PC-9 (cell line): ENCODE results near the gene BBS9. TPM values are rescaled to one million over a fixed set of nuclear protein-coding genes. Genes with fewer than 3 reads are reported as not detected.

Experiments
- BruUV-seq: library from RNA; stranded (reverse); fragments of 400-500 nt; replicated peaks from 2 replicates; lab custom pipeline; 2021; lab: Mats Ljungman, UMichigan
- CTCF ChIA-PET: fragments of 300-600 bp; sonication (Branson Sonifier 250); formaldehyde crosslinking; loops from one replicate; lab custom pipeline; 2022; ENCODE audit warnings: antibody characterized with exemption; lab: Charles Lee
- POLR2A ChIA-PET: fragments of 300-600 bp; sonication (Branson Sonifier 250); formaldehyde crosslinking; loops from one replicate; lab custom pipeline; 2022; ENCODE audit warnings: antibody characterized with exemption; ENCODE audit not compliant: unreplicated experiment; lab: Charles Lee
- DNase-seq, 2 experiments: peaks; one replicate each; pipeline versions ENCODE4 v3.0.0 to v3.0.0-alpha.2; 2015 to 2022; ENCODE audit warnings: mixed read lengths in 1 of 2
- H2AFZ ChIP-seq: fragments of 200-600 bp; sonication (generic); 2 replicates; pipeline ENCODE4 v1.8.1; 2017; ENCODE audit warnings: antibody characterized with exemption
- H3F3A ChIP-seq: fragments of 200-600 bp; sonication (generic); 2 replicates; pipeline ENCODE4 v1.8.1; 2017; ENCODE audit warnings: antibody characterized with exemption, mild to moderate bottlenecking, low read depth; ENCODE audit not compliant: insufficient read depth
- H3K27ac ChIP-seq: fragments of 200-600 bp; sonication (generic); 2 replicates; pipeline ENCODE4 v1.6.1; 2016; ENCODE audit warnings: mixed run types
- H3K27me3 ChIP-seq: fragments of 200-600 bp; sonication (generic); 2 replicates; pipeline ENCODE4 v1.6.1; 2016; ENCODE audit warnings: low read depth, mixed run types; ENCODE audit not compliant: insufficient read depth
- H3K36me3 ChIP-seq: fragments of 200-600 bp; sonication (generic); 2 replicates; pipeline ENCODE4 v1.6.1; 2016; ENCODE audit warnings: low read depth, mixed run types
- H3K4me1 ChIP-seq: fragments of 200-600 bp; sonication (generic); replicated peaks from 2 replicates; pipeline ENCODE4 v1.6.1; 2016; ENCODE audit warnings: mixed run types; ENCODE audit not compliant: insufficient read depth
- H3K4me2 ChIP-seq: fragments of 200-600 bp; sonication (generic); 2 replicates; pipeline ENCODE4 v1.6.1; 2017; ENCODE audit warnings: mixed run types
- H3K4me3 ChIP-seq: fragments of 200-600 bp; sonication (generic); 2 replicates; pipeline ENCODE4 v1.6.1; 2016; ENCODE audit warnings: mixed run types
- H3K79me2 ChIP-seq: fragments of 200-600 bp; sonication (generic); 2 replicates; pipeline ENCODE4 v1.6.1; 2017; ENCODE audit warnings: low read depth, mixed run types
- H3K9me2 ChIP-seq: fragments of 200-600 bp; sonication (generic); 2 replicates; pipeline ENCODE4 v1.8.1; 2017; ENCODE audit warnings: mild to moderate bottlenecking; ENCODE audit not compliant: insufficient read depth
- H3K9me3 ChIP-seq: fragments of 200-600 bp; sonication (generic); 2 replicates; pipeline ENCODE4 v1.8.1; 2016; ENCODE audit warnings: low read depth; ENCODE audit not compliant: insufficient read depth
- H4K20me1 ChIP-seq: fragments of 200-600 bp; sonication (generic); 2 replicates; pipeline ENCODE4 v1.8.1; 2017; ENCODE audit not compliant: insufficient read depth
- EZH2 ChIP-seq: fragments of 200-600 bp; sonication (generic); IDR thresholded peaks from 2 replicates; pipeline ENCODE4 v1.8.0; 2017; ENCODE audit warnings: antibody characterized with exemption, low read depth
- intact Hi-C: fragments of 100-400 bp; cut with micrococcal nuclease; formaldehyde crosslinking; loops from one replicate; pipeline ENCODE4 v1.10.0; 2022; ENCODE audit not compliant: unreplicated experiment
- total RNA-seq: library from RNA; stranded (reverse); gene quantifications from 2 replicates; pipeline ENCODE4 v1.2.3, GENCODE V29; 2021
- TF ChIP-seq, protein P1 (sequence below): fragments of 200-600 bp; sonication (generic); conservative IDR thresholded peaks from 2 replicates; pipeline ENCODE4 v1.6.1; 2017; ENCODE audit warnings: mixed run types, antibody characterized with exemption, mild to moderate bottlenecking, moderate library complexity

The BBS9 gene
- total RNA-seq, 1 experiment from 2014 or later, result 12.4 TPM

DNA sequence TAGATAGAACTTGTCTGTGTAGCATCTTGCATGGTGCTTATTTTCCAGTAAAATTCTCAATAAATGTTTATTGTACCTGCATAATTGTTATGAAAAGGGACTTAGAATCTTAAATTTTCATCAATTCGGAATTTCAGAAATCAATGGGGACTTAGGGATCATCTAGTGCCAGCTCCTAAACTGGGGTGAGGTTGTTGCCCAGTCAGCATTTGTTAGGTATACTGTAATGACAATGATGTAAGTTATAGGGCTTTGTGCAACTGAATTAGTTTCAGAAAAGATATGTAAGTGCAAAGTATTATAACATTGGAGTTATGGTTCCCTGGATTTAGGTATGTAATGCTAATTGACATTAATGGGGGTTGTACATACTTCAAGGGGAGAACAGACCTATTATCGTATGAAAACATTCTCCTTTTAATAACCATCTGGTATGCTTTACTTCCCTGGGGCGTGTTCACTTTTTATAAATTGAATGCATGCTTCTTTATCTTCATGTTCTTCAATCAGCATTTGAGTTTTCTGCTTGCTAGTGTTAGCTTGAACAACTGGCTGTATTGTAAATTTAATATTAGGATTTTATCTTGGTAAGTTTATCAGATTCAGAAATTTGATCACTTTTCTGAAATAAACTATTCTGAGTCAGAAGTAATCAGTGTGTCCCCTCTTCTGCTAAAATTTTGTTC is 270.3 kb downstream of the BBS9 start:
- no peaks in the 10 kb centered on the region for H3F3A ChIP-seq
- H3K9me2 ChIP-seq, result no peaks in the 10 kb centered on the region
- H3K79me2 ChIP-seq, result no peaks in the 10 kb centered on the region
- no peaks in the 10 kb centered on the region for H3K4me1 ChIP-seq
- H3K27me3 ChIP-seq, result no peaks in the 10 kb centered on the region
- BruUV-seq, result no TSS peak
- no peaks in the 10 kb centered on the region for H3K36me3 ChIP-seq
- no peak overlapping the region for H3K4me2 ChIP-seq
- TF ChIP-seq, protein P1, sequence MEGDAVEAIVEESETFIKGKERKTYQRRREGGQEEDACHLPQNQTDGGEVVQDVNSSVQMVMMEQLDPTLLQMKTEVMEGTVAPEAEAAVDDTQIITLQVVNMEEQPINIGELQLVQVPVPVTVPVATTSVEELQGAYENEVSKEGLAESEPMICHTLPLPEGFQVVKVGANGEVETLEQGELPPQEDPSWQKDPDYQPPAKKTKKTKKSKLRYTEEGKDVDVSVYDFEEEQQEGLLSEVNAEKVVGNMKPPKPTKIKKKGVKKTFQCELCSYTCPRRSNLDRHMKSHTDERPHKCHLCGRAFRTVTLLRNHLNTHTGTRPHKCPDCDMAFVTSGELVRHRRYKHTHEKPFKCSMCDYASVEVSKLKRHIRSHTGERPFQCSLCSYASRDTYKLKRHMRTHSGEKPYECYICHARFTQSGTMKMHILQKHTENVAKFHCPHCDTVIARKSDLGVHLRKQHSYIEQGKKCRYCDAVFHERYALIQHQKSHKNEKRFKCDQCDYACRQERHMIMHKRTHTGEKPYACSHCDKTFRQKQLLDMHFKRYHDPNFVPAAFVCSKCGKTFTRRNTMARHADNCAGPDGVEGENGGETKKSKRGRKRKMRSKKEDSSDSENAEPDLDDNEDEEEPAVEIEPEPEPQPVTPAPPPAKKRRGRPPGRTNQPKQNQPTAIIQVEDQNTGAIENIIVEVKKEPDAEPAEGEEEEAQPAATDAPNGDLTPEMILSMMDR, result no peak
- no peak for TF ChIP-seq EZH2
- H3K27ac ChIP-seq, result no peak overlapping the region
- no peak overlapping the region for H3K4me3 ChIP-seq
- ChIA-PET POLR2A (no interaction called here), CTCF (no interaction called here)
- H2AFZ ChIP-seq, result no peak overlapping the region
- intact Hi-C loops, result no loop called here
- DNase-seq, result no peak
- H4K20me1 ChIP-seq, result no peaks in the 10 kb centered on the region
- H3K9me3 ChIP-seq, result no peaks in the 10 kb centered on the region

- CTCF ChIA-PET, result no interaction called here
- intact Hi-C loops, result no loop called here
- DNase-seq, result no peak
- Histone ChIP-seq H3K36me3 (no peaks in the 10 kb centered on the region), H3K27ac (no peak overlapping the region), H2AFZ (no peak overlapping the region), H3K4me2 (no peak overlapping the region), H3F3A (no peaks in the 10 kb centered on the region), H3K9me3 (no peaks in the 10 kb centered on the region), H3K79me2 (no peaks in the 10 kb centered on the region), H3K27me3 (no peaks in the 10 kb centered on the region), H4K20me1 (no peaks in the 10 kb centered on the region), H3K9me2 (no peaks in the 10 kb centered on the region), H3K4me1 (no peaks in the 10 kb centered on the region), H3K4me3 (no peak overlapping the region)
- TF ChIP-seq, protein P1, result no peak
- TF ChIP-seq EZH2, result no peak
- POLR2A ChIA-PET, result no interaction called here
- BruUV-seq, result no TSS peak
These were observed 270.8 kb downstream of the BBS9 start for GRCh38 chr7:33400214-33400538.

GRCh38 chr7:33410266-33410665 is 280.9 kb downstream of the BBS9 start:
- Histone ChIP-seq H3K9me3 (no peaks in the 10 kb centered on the region), H3K79me2 (no peaks in the 10 kb centered on the region), H3F3A (no peaks in the 10 kb centered on the region), H2AFZ (no peak overlapping the region), H3K4me2 (no peak overlapping the region), H3K4me1 (no peaks in the 10 kb centered on the region), H3K27me3 (no peaks in the 10 kb centered on the region), H4K20me1 (no peaks in the 10 kb centered on the region), H3K4me3 (no peak overlapping the region), H3K9me2 (no peaks in the 10 kb centered on the region), H3K27ac (no peak overlapping the region), H3K36me3 (no peaks in the 10 kb centered on the region)
- CTCF ChIA-PET, result no interaction called here
- POLR2A ChIA-PET, result no interaction called here
- BruUV-seq, result no TSS peak
- TF ChIP-seq, protein P1, result no peak
- no peak for TF ChIP-seq EZH2
- DNase-seq, result no peak
- intact Hi-C loops, result no loop called here
